HCT116 (cell line): ENCODE data around the gene TAF3.

ENCODE experiments used
- POLR2AphosphoS5 ChIP-seq: IDR thresholded peaks from 2 replicates; pipeline ENCODE4 v1.6.1; 2011; ENCODE audit warnings: mild to moderate bottlenecking, low read depth, low read length, moderate library complexity
- TF ChIP-seq, protein P1 (sequence below), 3 experiments: fragments of 200-600 bp in 1 of 3; sonication (generic) in 1 of 3; IDR thresholded peaks in 2 of 3; conservative IDR thresholded peaks in 1 of 3; 2 replicates each; pipeline ENCODE4 v1.5.1; 2012 to 2017; ENCODE audit warnings: low read depth in 2 of 3, low read length in 2 of 3, antibody characterized with exemption in 1 of 3, borderline replicate concordance in 1 of 3, control low read depth in 1 of 3, mild to moderate bottlenecking in 1 of 3, mixed read lengths in 1 of 3, mixed run types in 1 of 3, moderate library complexity in 1 of 3; ENCODE audit not compliant: insufficient read depth in 1 of 3

DNA sequence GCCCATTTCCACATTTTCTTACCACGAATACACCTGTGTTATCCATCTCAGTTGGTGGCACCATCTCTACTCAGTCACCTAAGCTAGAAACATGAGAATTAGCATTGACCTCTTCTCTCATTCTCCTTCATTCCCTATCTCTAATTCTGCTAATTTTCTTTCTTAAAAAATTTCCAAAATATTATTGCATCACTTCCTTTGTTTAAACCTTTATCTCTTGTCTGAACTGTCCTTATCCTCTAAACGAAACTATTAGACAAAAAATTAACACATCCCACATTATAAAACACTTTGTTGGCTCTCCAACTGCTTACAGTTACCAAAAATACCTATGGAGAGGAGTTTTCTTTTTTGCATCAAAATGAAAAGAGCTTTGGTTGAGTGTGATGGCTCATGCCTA lies 18.3 kb downstream of the TAF3 start:
- TF ChIP-seq, protein P1, sequence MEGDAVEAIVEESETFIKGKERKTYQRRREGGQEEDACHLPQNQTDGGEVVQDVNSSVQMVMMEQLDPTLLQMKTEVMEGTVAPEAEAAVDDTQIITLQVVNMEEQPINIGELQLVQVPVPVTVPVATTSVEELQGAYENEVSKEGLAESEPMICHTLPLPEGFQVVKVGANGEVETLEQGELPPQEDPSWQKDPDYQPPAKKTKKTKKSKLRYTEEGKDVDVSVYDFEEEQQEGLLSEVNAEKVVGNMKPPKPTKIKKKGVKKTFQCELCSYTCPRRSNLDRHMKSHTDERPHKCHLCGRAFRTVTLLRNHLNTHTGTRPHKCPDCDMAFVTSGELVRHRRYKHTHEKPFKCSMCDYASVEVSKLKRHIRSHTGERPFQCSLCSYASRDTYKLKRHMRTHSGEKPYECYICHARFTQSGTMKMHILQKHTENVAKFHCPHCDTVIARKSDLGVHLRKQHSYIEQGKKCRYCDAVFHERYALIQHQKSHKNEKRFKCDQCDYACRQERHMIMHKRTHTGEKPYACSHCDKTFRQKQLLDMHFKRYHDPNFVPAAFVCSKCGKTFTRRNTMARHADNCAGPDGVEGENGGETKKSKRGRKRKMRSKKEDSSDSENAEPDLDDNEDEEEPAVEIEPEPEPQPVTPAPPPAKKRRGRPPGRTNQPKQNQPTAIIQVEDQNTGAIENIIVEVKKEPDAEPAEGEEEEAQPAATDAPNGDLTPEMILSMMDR (IDR thresholded peaks at IDR 0.05 in 2 of 3, conservative IDR thresholded peaks at IDR 0.05 in 1 of 3; ENCODE audit: borderline replicate concordance in 1 of 3, insufficient read depth in 1 of 3, low read depth in 2 of 3, low read length in 2 of 3): no peak
- no peak for TF ChIP-seq POLR2AphosphoS5
